K562 (cell line): ENCODE measurements around the gene ZNF490. TPM values are rescaled to one million over a fixed set of nuclear protein-coding genes. Genes with fewer than 3 reads are reported as not detected.

Experiments used
- ATAC-seq: fragments of 200-7000 bp; cut with Tn5 transposase; 3 replicates; pipeline ENCODE4 v1.9.1; 2020; ENCODE audit warnings: moderate library complexity
- BruUV-seq: library from RNA; stranded (reverse); fragments of 400-500 nt; replicated peaks from 2 replicates; lab custom pipeline; 2021; lab: Mats Ljungman, UMichigan
- CTCF ChIA-PET: fragments of 300-600 bp; formaldehyde crosslinking; extraction: SDS; loops from one replicate; lab custom pipeline; 2021; ENCODE audit warnings: low intra/inter-chr PET ratio; lab: Yijun Ruan, JAX
- POLR2A ChIA-PET: fragments of 300-600, 350-650 bp; sonication (Branson Sonifier 250); formaldehyde crosslinking; extraction: SDS; loops from one replicate; lab custom pipeline; 2021; ENCODE audit warnings: antibody characterized with exemption, inconsistent platforms; lab: Yijun Ruan, JAX
- DNase-seq, 4 experiments: peaks; one replicate each; pipeline versions ENCODE4 v3.0.0 to v3.0.0-alpha.2; 2011 to 2018; ENCODE audit warnings: low spot score in 3 of 4, mixed read lengths in 3 of 4; ENCODE audit errors: extremely low read depth in 1 of 4
- FAIRE-seq: peaks from 2 replicates; lab custom pipeline; 2011; peaks lifted over from hg19 to GRCh38; lab: Jason Lieb, UNC
- H2AFZ ChIP-seq: 2 replicates; pipeline ENCODE4 v1.6.0; 2011; ENCODE audit warnings: low read depth, low read length, control low read depth, inconsistent platforms
- H3K27ac ChIP-seq: fragments of 200-600 bp; 3 replicates; pipeline ENCODE4 v1.8.0; 2011; ENCODE audit warnings: low read depth, mild to moderate bottlenecking, control low read depth, inconsistent platforms, low read length, moderate library complexity, mixed read lengths; ENCODE audit errors: extremely low read depth
- H3K27me3 ChIP-seq, 2 experiments: fragments of 300-600 bp in 1 of 2; 2 replicates in 1 of 2; 3 replicates in 1 of 2; pipeline versions ENCODE4 v1.6.0 to v1.8.0; 2011; ENCODE audit warnings: inconsistent platforms in 2 of 2, low read length in 2 of 2, mild to moderate bottlenecking in 1 of 2, mixed read lengths in 1 of 2, moderate library complexity in 1 of 2; ENCODE audit not compliant: control insufficient read depth in 2 of 2, insufficient read depth in 2 of 2
- H3K36me3 ChIP-seq: fragments of 300-600 bp; 3 replicates; pipeline ENCODE4 v1.8.0; 2011; ENCODE audit warnings: mild to moderate bottlenecking, low read length, inconsistent platforms; ENCODE audit not compliant: control insufficient read depth, insufficient read depth
- H3K4me1 ChIP-seq, 2 experiments: fragments of 200-600 bp in 1 of 2; replicated peaks in 1 of 2; 2 replicates in 1 of 2; 3 replicates in 1 of 2; pipeline versions ENCODE4 v1.5.1 to v1.8.0; 2011; ENCODE audit warnings: inconsistent platforms in 2 of 2, low read length in 2 of 2, mild to moderate bottlenecking in 1 of 2, mixed read lengths in 1 of 2, moderate library complexity in 1 of 2; ENCODE audit not compliant: control insufficient read depth in 2 of 2, insufficient read depth in 2 of 2
- H3K4me2 ChIP-seq: 2 replicates; pipeline ENCODE4 v1.6.1; 2011; ENCODE audit warnings: low read length, control low read depth, inconsistent platforms, mixed read lengths; ENCODE audit not compliant: insufficient read depth
- H3K4me3 ChIP-seq: fragments of 200-600 bp; sonication (generic), shearing (Covaris generic); 2 replicates; pipeline ENCODE4 v1.5.1; 2016; ENCODE audit warnings: control low read depth, inconsistent platforms
- H3K79me2 ChIP-seq: fragments of 200-600 bp; 3 replicates; pipeline ENCODE4 v1.8.0; 2011; ENCODE audit warnings: low read length, inconsistent platforms; ENCODE audit not compliant: control insufficient read depth, insufficient read depth
- H3K9ac ChIP-seq, 2 experiments: 2 replicates each; pipeline versions ENCODE4 v1.6.0 to v1.6.1; 2011; ENCODE audit warnings: low read depth in 2 of 2, low read length in 2 of 2, control low read depth in 1 of 2, inconsistent platforms in 1 of 2, mild to moderate bottlenecking in 1 of 2, mixed read lengths in 1 of 2; ENCODE audit not compliant: insufficient read depth in 1 of 2
- H3K9me1 ChIP-seq: one replicate; pipeline ENCODE4 v1.6.0; 2011; ENCODE audit warnings: inconsistent platforms, mild to moderate bottlenecking, low read length, moderate library complexity; ENCODE audit not compliant: control insufficient read depth, insufficient read depth
- H3K9me3 ChIP-seq: replicated peaks from 2 replicates; pipeline ENCODE4 v1.5.1; 2011; ENCODE audit warnings: low read depth, low read length, inconsistent platforms; ENCODE audit not compliant: control insufficient read depth, insufficient read depth
- H4K20me1 ChIP-seq: replicated peaks from 2 replicates; pipeline ENCODE4 v1.6.1; 2011; ENCODE audit warnings: low read length, inconsistent platforms, mixed read lengths; ENCODE audit not compliant: control insufficient read depth, insufficient read depth
- HNRNPK ChIP-seq: fragments of 200-400 bp; formaldehyde crosslinking; IDR thresholded peaks from one replicate; pipeline ENCODE4 v1.6.1; 2018; ENCODE audit warnings: mild to moderate bottlenecking, low read depth, low read length; ENCODE audit not compliant: poor library complexity, severe bottlenecking
- MAZ ChIP-seq, 2 experiments: fragments of 450-650 bp in 1 of 2; sonication (generic) in 1 of 2; formaldehyde crosslinking; IDR thresholded peaks in 1 of 2; conservative IDR thresholded peaks in 1 of 2; 2 replicates each; pipeline versions ENCODE4 v1.4.0 to v1.5.0; 2020; ENCODE audit warnings: mild to moderate bottlenecking in 1 of 2, missing genetic modification reagents in 1 of 2
- POLR2AphosphoS2 ChIP-seq: IDR thresholded peaks from 2 replicates; pipeline ENCODE4 v1.6.1; 2012; ENCODE audit warnings: low read length, improper control_type of control experiment
- POLR2G ChIP-seq: fragments of 200-400 bp; formaldehyde crosslinking; IDR thresholded peaks from 2 replicates; pipeline ENCODE4 v1.6.1; 2017; ENCODE audit warnings: low read depth, mild to moderate bottlenecking, antibody characterized with exemption, low read length, moderate library complexity
- SMC3 ChIP-seq: conservative IDR thresholded peaks from 2 replicates; pipeline ENCODE4 v1.6.1; 2011; ENCODE audit warnings: low read depth, low read length, improper control_type of control experiment; ENCODE audit not compliant: insufficient read depth
- ZFP36 ChIP-seq: fragments of 150-350 bp; IDR thresholded peaks from 2 replicates; pipeline ENCODE4 v1.6.1; 2018; ENCODE audit warnings: low read length, low read depth; ENCODE audit not compliant: partially characterized antibody
- ZKSCAN1 ChIP-seq: fragments of 150-350 bp; IDR thresholded peaks from 2 replicates; pipeline ENCODE4 v1.6.1; 2016; ENCODE audit warnings: low read depth, low read length
- ZNF175 ChIP-seq: fragments of 200-800 bp; sonication (Bioruptor generic); IDR thresholded peaks from 2 replicates; pipeline ENCODE4 v1.6.1; 2016; ENCODE audit warnings: low read depth, mild to moderate bottlenecking, missing genetic modification characterization, missing compliant biosample characterization
- ZNF699 ChIP-seq: fragments of 250-450 bp; sonication (Bioruptor Pico); IDR thresholded peaks from 2 replicates; pipeline ENCODE4 v1.8.0; 2021; ENCODE audit warnings: mild to moderate bottlenecking, moderate library complexity; ENCODE audit not compliant: insufficient replicate concordance
- WGBS: fragments of 100-300 bp; shearing (Covaris generic); methylation state at CpG from one replicate; pipeline ENCODE4 v1.1.6; 2016; ENCODE audit warnings: low coverage, mixed read lengths; ENCODE audit not compliant: insufficient coverage; ENCODE audit errors: missing lambda C conversion rate; 5-methylcytosine and 5-hydroxymethylcytosine counted together
- in situ Hi-C: fragments of 300-500 bp; cut with MboI; formaldehyde crosslinking; loops from 4 replicates; pipeline ENCODE4 v1.15.0; 2018; ENCODE audit warnings: inconsistent platforms, mixed read lengths
- intact Hi-C: fragments of 100-400 bp; cut with micrococcal nuclease; formaldehyde crosslinking; loops from 2 replicates; pipeline ENCODE4 v1.14.2; 2022
- polyA plus RNA-seq, 8 experiments: library from polyadenylated mRNA; depleted of rRNA in 4 of 8; stranded (reverse) in 5 of 8; unstranded in 3 of 8; fragments of >200 nt; fragmentation: Nextera tagmentation in 2 of 8; fragmentation: Illumina TruSeq in 1 of 8; extraction: Ambion mirVana in 2 of 8; extraction: Trizol in 1 of 8; gene quantifications; 2 replicates each; pipeline versions ENCODE4 v1.2.1 to v1.2.3, GENCODE V29; 2011 to 2014; ENCODE audit warnings: inconsistent platforms in 1 of 8, missing spikeins in 1 of 8
- total RNA-seq, 7 experiments: library from RNA; depleted of rRNA in 6 of 7; stranded (reverse); fragments of >200 nt in 6 of 7; fragmentation: Illumina TruSeq in 2 of 7; extraction: Trizol in 2 of 7; gene quantifications; 2 replicates each; pipeline versions ENCODE4 v1.2.1 to v1.2.3, GENCODE V29; 2011 to 2021; ENCODE audit warnings: low replicate concordance in 1 of 7
- TF ChIP-seq, protein P1 (sequence below), 3 experiments: IDR thresholded peaks in 2 of 3; conservative IDR thresholded peaks in 1 of 3; 2 replicates each; pipeline ENCODE4 v1.5.1; 2011 to 2012; ENCODE audit warnings: low read length in 3 of 3, mild to moderate bottlenecking in 3 of 3, control low read depth in 2 of 3, improper control_type of control experiment in 1 of 3, inconsistent platforms in 1 of 3, low read depth in 1 of 3, mixed read lengths in 1 of 3, moderate library complexity in 1 of 3; ENCODE audit not compliant: insufficient read depth in 2 of 3
- TF ChIP-seq, protein P2 (sequence below): sonication (generic); formaldehyde crosslinking; IDR thresholded peaks from 2 replicates; pipeline ENCODE4 v1.9.0; 2022; ENCODE audit warnings: mild to moderate bottlenecking, missing genetic modification reagents
- TF ChIP-seq, protein P3 (sequence below): fragments of 250-450 bp; sonication (Bioruptor Pico); IDR thresholded peaks from 2 replicates; pipeline ENCODE4 v1.5.0; 2021; ENCODE audit warnings: mild to moderate bottlenecking, moderate library complexity

The ZNF490 gene
- total and polyA plus RNA-seq, 9 of the 15 experiments (the other 6 are each of a cell fraction or from before 2014, with no cell fraction given) = 0.90 to 8.3 (median 4.4) TPM

DNA sequence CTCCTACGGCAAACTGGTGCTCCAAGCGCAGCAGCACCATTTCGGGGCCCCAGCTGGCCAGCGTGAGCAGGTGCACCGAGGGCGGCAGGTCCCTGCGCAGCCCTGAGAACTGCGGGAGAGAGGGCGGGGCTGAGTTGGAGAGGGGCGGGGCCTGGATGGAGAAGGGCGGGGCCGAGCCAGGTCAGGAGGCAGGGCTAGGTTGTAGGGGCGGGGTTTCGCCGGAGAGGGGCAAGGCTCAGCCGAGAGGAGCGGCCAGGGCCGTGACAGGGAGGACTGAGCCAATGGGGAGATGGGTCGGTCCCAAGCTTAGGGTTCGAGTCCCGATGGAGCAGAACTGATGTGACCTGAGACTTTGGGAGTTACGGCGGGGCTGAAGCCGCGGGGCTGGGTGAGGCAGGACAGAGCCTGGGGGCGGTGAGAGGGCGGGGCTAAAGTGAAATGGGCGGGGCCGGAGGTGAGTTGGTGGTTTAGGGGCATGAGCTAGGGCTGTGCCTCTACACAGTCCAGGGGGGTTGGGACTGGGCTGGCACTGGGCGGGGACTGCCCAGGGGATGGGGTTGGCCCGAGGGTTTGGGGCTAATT, 37.0 kb upstream of the ZNF490 start:
- BruUV-seq = no TSS peak
- peak overlapping the region; percentile 71 for H3K4me2 ChIP-seq
- peak overlapping the region; percentile 48 for H3K4me3 ChIP-seq
- intact Hi-C loops (no loop called here), in situ Hi-C loops (no loop called here)
- no peaks in the 10 kb centered on the region; the same call in 2 of the 3 replicates for H3K36me3 ChIP-seq
- no peak overlapping the region for H3K27ac ChIP-seq
- FAIRE-seq (peak; percentile 82), ATAC-seq (peak; percentile 98), DNase-seq (peak; percentile 78 to 94 (median 90))
- H3K9ac ChIP-seq = peak overlapping the region in 1 of 2 experiments; percentile 41; a peak in 2 of 4 replicates
- peak overlapping the region; percentile 66 for H2AFZ ChIP-seq
- 26% methylated on average over 17 of the region's 31 CpGs for WGBS
- no peaks in the 10 kb centered on the region for H3K9me3 ChIP-seq
- H3K9me1 ChIP-seq = no peaks in the 10 kb centered on the region
- H3K79me2 ChIP-seq = no peaks in the 10 kb centered on the region
- H4K20me1 ChIP-seq = no peaks in the 10 kb centered on the region
- H3K27me3 ChIP-seq = no peaks in the 10 kb centered on the region
- H3K4me1 ChIP-seq = peaks cover 4 to 27% of the 10 kb centered on the region in 2 experiments; a peak in 4 of 5 replicates
- ChIA-PET CTCF (interaction anchor here (0.7 kb wide), 1 partner anchor 189 kb away, joined by 3 read pairs; no protein-coding TSS in a partner anchor), POLR2A (interaction anchor here (0.6 kb wide), 1 partner anchor 25 kb away, joined by 4 read pairs; no protein-coding TSS in a partner anchor)
- TF ChIP-seq MAZ (CRISPR knock-in tag; conservative IDR thresholded peaks at IDR 0.05 in 1 of 2, IDR thresholded peaks at IDR 0.05 in 1 of 2) = peak in 1 of 2 experiments; percentile 42; a peak in 1 of 4 replicates
- TF ChIP-seq ZKSCAN1 = 0 out of 2 replicates have a peak, but pooled peaks have one; percentile 14
- 0 out of 2 replicates have a peak, but pooled peaks have one; percentile 3 for TF ChIP-seq SMC3
- no peak for TF ChIP-seq ZNF175 (CRISPR knock-in tag)
- TF ChIP-seq, protein P1, sequence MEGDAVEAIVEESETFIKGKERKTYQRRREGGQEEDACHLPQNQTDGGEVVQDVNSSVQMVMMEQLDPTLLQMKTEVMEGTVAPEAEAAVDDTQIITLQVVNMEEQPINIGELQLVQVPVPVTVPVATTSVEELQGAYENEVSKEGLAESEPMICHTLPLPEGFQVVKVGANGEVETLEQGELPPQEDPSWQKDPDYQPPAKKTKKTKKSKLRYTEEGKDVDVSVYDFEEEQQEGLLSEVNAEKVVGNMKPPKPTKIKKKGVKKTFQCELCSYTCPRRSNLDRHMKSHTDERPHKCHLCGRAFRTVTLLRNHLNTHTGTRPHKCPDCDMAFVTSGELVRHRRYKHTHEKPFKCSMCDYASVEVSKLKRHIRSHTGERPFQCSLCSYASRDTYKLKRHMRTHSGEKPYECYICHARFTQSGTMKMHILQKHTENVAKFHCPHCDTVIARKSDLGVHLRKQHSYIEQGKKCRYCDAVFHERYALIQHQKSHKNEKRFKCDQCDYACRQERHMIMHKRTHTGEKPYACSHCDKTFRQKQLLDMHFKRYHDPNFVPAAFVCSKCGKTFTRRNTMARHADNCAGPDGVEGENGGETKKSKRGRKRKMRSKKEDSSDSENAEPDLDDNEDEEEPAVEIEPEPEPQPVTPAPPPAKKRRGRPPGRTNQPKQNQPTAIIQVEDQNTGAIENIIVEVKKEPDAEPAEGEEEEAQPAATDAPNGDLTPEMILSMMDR (IDR thresholded peaks at IDR 0.05 in 2 of 3, conservative IDR thresholded peaks at IDR 0.05 in 1 of 3; ENCODE audit: insufficient read depth in 2 of 3, low read depth in 1 of 3, low read length in 3 of 3) = 0 out of 6 replicates have a peak, but pooled peaks of 1 of the 3 experiments have one; percentile 22
- TF ChIP-seq HNRNPK = no peak
- TF ChIP-seq ZFP36 = peak; percentile 6
- 0 out of 2 replicates have a peak, but pooled peaks have one; percentile 24 for TF ChIP-seq POLR2G
- 0 out of 2 replicates have a peak, but pooled peaks have one; percentile 24 for TF ChIP-seq POLR2AphosphoS2
- TF ChIP-seq, protein P2, sequence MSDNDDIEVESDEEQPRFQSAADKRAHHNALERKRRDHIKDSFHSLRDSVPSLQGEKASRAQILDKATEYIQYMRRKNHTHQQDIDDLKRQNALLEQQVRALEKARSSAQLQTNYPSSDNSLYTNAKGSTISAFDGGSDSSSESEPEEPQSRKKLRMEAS = peak; percentile 24; the same call in 1 of the 2 replicates
- TF ChIP-seq ZNF699 (CRISPR knock-in tag) = no peak
- TF ChIP-seq, protein P3, sequence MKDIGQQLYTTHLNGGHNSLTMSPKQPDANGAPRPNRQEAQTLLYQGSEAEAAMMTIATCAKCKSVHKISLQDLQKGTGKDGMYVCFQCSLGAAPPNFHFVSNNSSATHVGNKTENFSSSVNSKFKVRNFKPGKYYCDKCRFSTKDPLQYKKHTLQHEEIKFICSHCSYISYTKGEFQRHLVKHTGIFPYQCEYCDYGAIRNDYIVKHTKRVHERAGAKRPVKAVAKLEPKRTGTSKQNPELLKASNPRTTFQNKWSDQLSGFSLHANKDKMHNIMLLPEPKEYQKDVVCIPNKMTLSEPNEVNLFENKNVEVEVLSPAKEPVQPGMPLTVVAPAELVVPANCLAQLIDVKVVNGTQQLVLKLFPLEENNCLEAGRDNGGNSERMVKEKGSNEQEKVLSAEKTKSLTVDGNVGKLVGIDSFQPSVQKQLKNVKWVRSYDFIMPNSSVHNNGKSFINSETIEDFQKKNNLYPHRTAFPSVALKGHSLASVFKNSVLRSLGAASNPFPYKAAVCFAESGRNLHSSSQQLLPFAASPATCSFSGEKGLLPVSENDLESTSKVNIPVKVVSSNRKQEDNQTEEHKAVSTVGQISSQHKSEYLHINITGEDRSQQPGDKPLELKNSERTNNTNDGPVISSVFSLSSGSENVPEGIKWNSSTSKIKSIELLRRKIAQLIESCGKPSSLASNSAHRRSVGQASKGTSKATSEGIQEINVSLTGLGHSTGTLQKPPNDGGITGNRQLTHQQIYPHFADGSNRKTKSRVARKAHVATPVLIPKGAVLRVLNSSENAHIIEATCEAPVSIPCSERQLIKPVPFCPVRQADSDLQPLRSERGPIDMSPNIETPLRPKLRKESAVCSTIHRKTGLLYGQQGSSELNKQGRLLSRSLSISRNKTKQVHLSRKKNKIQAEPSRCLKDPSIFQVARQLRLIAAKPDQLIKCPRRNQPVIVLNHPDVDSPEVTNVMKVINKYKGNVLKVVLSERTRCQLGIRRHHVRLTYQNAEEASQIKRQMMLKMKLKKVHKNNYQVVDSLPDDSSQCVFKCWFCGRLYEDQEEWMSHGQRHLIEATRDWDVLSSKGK = no peak
